T-cell (primary cell): ENCODE measurements around the gene TUBGCP3. TPM values are rescaled to one million over a fixed set of nuclear protein-coding genes. Genes with fewer than 3 reads are reported as not detected.

Source experiments
- ATAC-seq, 4 experiments: fragments of 200-7000 bp in 3 of 4; fragments of 150-1000 bp in 1 of 4; cut with Tn5 transposase; replicated peaks in 1 of 4; 1 replicate in 3 of 4; 2 replicates in 1 of 4; pipeline ENCODE4 v1.10.0; 2021; ENCODE audit warnings: moderate library complexity in 3 of 4, mild to moderate bottlenecking in 2 of 4, moderate number of reproducible peaks in 1 of 4
- CTCF ChIA-PET, 2 donors: fragments of 300-600 bp; sonication (Branson Sonifier 250); formaldehyde crosslinking; loops; one replicate each; lab custom pipeline; 2022; ENCODE audit warnings: antibody characterized with exemption in 2 of 2; lab: Charles Lee
- POLR2A ChIA-PET, 2 donors: fragments of 300-600 bp; sonication (Branson Sonifier 250); formaldehyde crosslinking; loops; one replicate each; lab custom pipeline; 2022; ENCODE audit warnings: antibody characterized with exemption in 2 of 2; lab: Charles Lee
- DNase-seq, 35 experiments: peaks; one replicate each; pipeline versions ENCODE4 v3.0.0 to v3.0.0-alpha.2; 2013 to 2023
- H3K27ac ChIP-seq: one replicate; pipeline ENCODE4 v1.5.1; 2013; ENCODE audit warnings: low read length
- H3K27me3 ChIP-seq, 2 experiments: replicated peaks in 1 of 2; 1 replicate in 1 of 2; 2 replicates in 1 of 2; pipeline versions ENCODE4 v1.6.1 to v1.7.0; 2013; ENCODE audit warnings: low read length in 1 of 2, mixed read lengths in 1 of 2; ENCODE audit not compliant: control insufficient read depth in 2 of 2, insufficient read depth in 2 of 2; ENCODE audit errors: extremely low read depth in 1 of 2
- H3K36me3 ChIP-seq, 2 donors: 1 replicate in 1 of 2; 2 replicates in 1 of 2; pipeline versions ENCODE4 v1.6.1 to v1.7.0; 2013; ENCODE audit warnings: low read length in 1 of 2; ENCODE audit not compliant: control insufficient read depth in 2 of 2, insufficient read depth in 1 of 2; ENCODE audit errors: extremely low read depth in 1 of 2
- H3K4me1 ChIP-seq, 2 experiments: 1 replicate in 1 of 2; 2 replicates in 1 of 2; pipeline versions ENCODE4 v1.6.1 to v1.7.0; 2013; ENCODE audit warnings: low read length in 2 of 2, mixed read lengths in 1 of 2; ENCODE audit not compliant: insufficient read depth in 2 of 2, control insufficient read depth in 1 of 2; ENCODE audit errors: extremely low read depth in 1 of 2
- H3K4me3 ChIP-seq, 2 donors: 1 replicate in 1 of 2; 2 replicates in 1 of 2; pipeline versions ENCODE4 v1.5.1 to v1.7.0; 2013; ENCODE audit warnings: mild to moderate bottlenecking in 2 of 2, low read length in 1 of 2, moderate library complexity in 1 of 2; ENCODE audit not compliant: control insufficient read depth in 1 of 2; ENCODE audit errors: extremely low read depth in 1 of 2
- H3K9me3 ChIP-seq: 2 replicates; pipeline ENCODE4 v1.7.0; 2013
- H3K27ac Mint-ChIP-seq, 2 donors: one replicate each; pipeline ENCODE4 v1.8.0; 2020 to 2021; ENCODE audit warnings: mild to moderate bottlenecking in 2 of 2, mixed read lengths in 2 of 2
- H3K27me3 Mint-ChIP-seq, 2 donors: one replicate each; pipeline ENCODE4 v1.8.0; 2021 to 2022; ENCODE audit warnings: mixed read lengths in 2 of 2
- H3K36me3 Mint-ChIP-seq: one replicate; pipeline ENCODE4 v1.8.0; 2021; ENCODE audit warnings: mixed read lengths
- H3K4me1 Mint-ChIP-seq, 3 donors: one replicate each; pipeline ENCODE4 v1.8.0; 2020 to 2022; ENCODE audit warnings: mixed read lengths in 3 of 3, mild to moderate bottlenecking in 1 of 3
- H3K4me3 Mint-ChIP-seq, 3 donors: one replicate each; pipeline ENCODE4 v1.8.0; 2020 to 2022; ENCODE audit warnings: mild to moderate bottlenecking in 3 of 3, mixed read lengths in 3 of 3, moderate library complexity in 3 of 3
- H3K9me3 Mint-ChIP-seq, 3 donors: one replicate each; pipeline ENCODE4 v1.8.0; 2020 to 2022; ENCODE audit warnings: mixed read lengths in 3 of 3
- WGBS: methylation state at CpG from one replicate; pipeline ENCODE4 v1.1.5; 2013; ENCODE audit warnings: missing lambda C conversion rate; ENCODE audit not compliant: insufficient coverage; 5-methylcytosine and 5-hydroxymethylcytosine counted together
- total RNA-seq, 35 experiments: library from RNA in 6 of 35; stranded (reverse) in 6 of 35; fragments of 120-200 nt in 1 of 35; gene quantifications; one replicate each; pipeline versions ENCODE4 v1.2.1 to v1.2.4 and lab custom pipeline; 2013 to 2026

TUBGCP3 gene
- total RNA-seq, 5 donors from 2014 or later (not counting 1 experiment from before 2014, with no cell fraction given) = 36.2 to 47.2 (median 44.7) TPM

- no peak for ATAC-seq
- CTCF ChIA-PET = no interaction called here
- Histone ChIP-seq H3K9me3 (no peaks in the 10 kb centered on the region), H3K27ac (no peak overlapping the region), H3K27me3 (peaks cover 0 to 53% of the 10 kb centered on the region in 2 experiments), H3K4me1 (peaks cover 0 to 6% of the 10 kb centered on the region in 2 experiments), H3K36me3 (no peaks in the 10 kb centered on the region), H3K4me3 (no peak overlapping the region)
- H3K36me3 Mint-ChIP-seq = no peaks in the 10 kb centered on the region
- H3K4me3 Mint-ChIP-seq = no peak overlapping the region
- DNase-seq = peak in 1 of 35 experiments; percentile 15
- H3K9me3 Mint-ChIP-seq = peaks cover 0 to 12% (median 7%) of the 10 kb centered on the region in 3 donors
- peaks cover 11 to 37% of the 10 kb centered on the region in 2 donors for H3K27me3 Mint-ChIP-seq
- POLR2A ChIA-PET = no interaction called here
- H3K27ac Mint-ChIP-seq = no peak overlapping the region
- WGBS = 85% methylated on average over 17 of the region's 19 CpGs
- peaks cover 0 to 6% (median 6%) of the 10 kb centered on the region in 3 donors for H3K4me1 Mint-ChIP-seq
These were observed 146.1 kb downstream of the TUBGCP3 start for GRCh38 chr13:112441779-112442310.

DNA sequence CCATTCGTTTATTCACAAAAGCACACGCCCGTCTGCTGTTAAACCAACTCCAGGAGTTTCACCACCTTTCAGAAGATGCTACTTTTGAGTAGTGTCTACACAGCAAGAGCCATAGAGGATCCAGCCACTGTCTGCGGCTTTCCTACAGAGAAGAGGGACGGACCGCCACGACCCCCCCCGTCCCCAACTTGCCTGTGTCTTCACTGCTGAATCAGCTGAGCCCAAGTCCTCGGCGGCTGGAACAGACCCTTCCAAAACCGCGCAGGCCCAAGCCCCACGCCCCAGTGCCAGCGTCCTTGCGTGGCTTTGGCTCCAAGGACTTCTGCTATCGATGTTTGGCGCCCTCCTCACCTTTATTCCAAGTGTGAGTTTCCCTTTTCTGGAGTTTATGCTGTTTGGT lies 146.7 kb downstream of the TUBGCP3 start:
- H3K27me3 Mint-ChIP-seq = peaks cover 11 to 37% of the 10 kb centered on the region in 2 donors
- no peaks in the 10 kb centered on the region for H3K9me3 ChIP-seq
- DNase-seq = no peak
- POLR2A ChIA-PET = no interaction called here
- peaks cover 0 to 48% of the 10 kb centered on the region in 2 experiments for H3K27me3 ChIP-seq
- H3K27ac ChIP-seq = no peak overlapping the region
- H3K4me1 ChIP-seq = peaks cover 0 to 6% of the 10 kb centered on the region in 2 experiments
- H3K4me3 ChIP-seq = no peak overlapping the region
- 87% methylated on average over 16 of the region's 17 CpGs for WGBS
- no peaks in the 10 kb centered on the region for H3K36me3 ChIP-seq
- CTCF ChIA-PET = no interaction called here
- peaks cover 0 to 12% (median 7%) of the 10 kb centered on the region in 3 donors for H3K9me3 Mint-ChIP-seq
- ATAC-seq = no peak
- H3K27ac Mint-ChIP-seq = no peak overlapping the region
- H3K4me1 Mint-ChIP-seq = peaks cover 0 to 6% (median 6%) of the 10 kb centered on the region in 3 donors
- no peaks in the 10 kb centered on the region for H3K36me3 Mint-ChIP-seq
- no peak overlapping the region for H3K4me3 Mint-ChIP-seq

DNA sequence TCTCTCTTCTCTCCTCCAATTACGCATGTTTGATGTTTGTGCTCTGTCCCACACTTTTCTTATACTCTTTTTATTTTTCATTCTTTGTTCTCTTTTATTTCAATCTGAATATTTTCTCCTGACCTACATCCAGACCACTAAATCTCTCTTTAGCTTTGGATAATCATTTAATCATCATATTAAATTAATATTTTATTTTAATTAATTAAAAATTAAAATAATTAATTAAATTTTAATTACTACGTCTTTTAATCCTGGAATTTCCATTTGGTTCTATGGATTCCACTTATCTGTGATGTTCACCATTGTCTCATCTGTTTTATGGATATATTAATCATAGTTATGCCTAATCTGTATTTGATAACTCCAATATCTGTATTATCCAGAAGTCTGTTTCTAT lies 149.4 kb downstream of the TUBGCP3 start:
- Histone ChIP-seq H3K4me3 (no peak overlapping the region), H3K4me1 (no peaks in the 10 kb centered on the region), H3K9me3 (no peaks in the 10 kb centered on the region), H3K27me3 (peaks cover 0 to 39% of the 10 kb centered on the region in 2 experiments), H3K36me3 (no peaks in the 10 kb centered on the region), H3K27ac (no peak overlapping the region)
- POLR2A ChIA-PET = interaction anchor here in 1 of 2 donors (0.6 kb wide), 1 partner anchor 54 kb away, joined by 6 read pairs; no protein-coding TSS in a partner anchor
- ATAC-seq (no peak), DNase-seq (no peak)
- peaks cover 0 to 6% (median 6%) of the 10 kb centered on the region in 3 donors for H3K4me1 Mint-ChIP-seq
- CTCF ChIA-PET = no interaction called here
- H3K27me3 Mint-ChIP-seq = peaks cover 8 to 31% of the 10 kb centered on the region in 2 donors
- no peak overlapping the region for H3K27ac Mint-ChIP-seq
- H3K9me3 Mint-ChIP-seq = peaks cover 0 to 12% (median 7%) of the 10 kb centered on the region in 3 donors
- no peak overlapping the region for H3K4me3 Mint-ChIP-seq
- no CpG with 5 or more reads among the region's 2 CpGs for WGBS
- no peaks in the 10 kb centered on the region for H3K36me3 Mint-ChIP-seq

GRCh38 chr13:112438094-112438493 lies 149.9 kb downstream of the TUBGCP3 start:
- ATAC-seq (no peak), DNase-seq (no peak)
- no CpG with 5 or more reads among the region's 1 CpG for WGBS
- ChIA-PET POLR2A (no interaction called here), CTCF (no interaction called here)
- Histone ChIP-seq H3K4me1 (no peaks in the 10 kb centered on the region), H3K9me3 (no peaks in the 10 kb centered on the region), H3K27ac (no peak overlapping the region), H3K36me3 (no peaks in the 10 kb centered on the region), H3K4me3 (no peak overlapping the region), H3K27me3 (peaks cover 0 to 37% of the 10 kb centered on the region in 2 experiments)
- H3K27me3 Mint-ChIP-seq = peaks cover 4 to 26% of the 10 kb centered on the region in 2 donors
- no peak overlapping the region for H3K27ac Mint-ChIP-seq
- H3K36me3 Mint-ChIP-seq = no peaks in the 10 kb centered on the region
- peaks cover 0 to 2% (median 1%) of the 10 kb centered on the region in 3 donors for H3K4me1 Mint-ChIP-seq
- H3K4me3 Mint-ChIP-seq = no peak overlapping the region
- peaks cover 0 to 12% (median 7%) of the 10 kb centered on the region in 3 donors for H3K9me3 Mint-ChIP-seq

DNA sequence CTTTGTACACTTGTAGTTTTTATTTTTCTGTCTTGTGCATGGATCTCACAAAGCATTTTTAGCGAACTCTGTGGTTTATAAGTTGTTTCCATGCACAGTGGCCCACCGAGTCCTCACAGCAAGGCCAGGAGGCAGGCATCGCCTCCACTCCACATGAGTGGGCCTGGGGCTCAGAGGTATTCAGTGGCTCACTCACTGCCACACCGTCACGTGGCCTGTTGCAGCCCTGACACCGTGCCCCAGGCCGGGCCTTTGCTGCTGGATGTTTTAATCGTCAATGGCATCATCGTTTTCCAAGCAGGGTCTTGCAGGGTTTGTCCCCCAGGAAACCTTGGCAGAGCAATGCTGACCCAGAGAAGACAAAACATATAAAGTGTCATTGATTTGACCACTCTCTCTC lies 152.0 kb downstream of the TUBGCP3 start:
- no peak overlapping the region for H3K4me3 ChIP-seq
- POLR2A ChIA-PET = no interaction called here
- no peaks in the 10 kb centered on the region for H3K9me3 ChIP-seq
- H3K9me3 Mint-ChIP-seq = peaks cover 0 to 12% (median 7%) of the 10 kb centered on the region in 3 donors
- no peaks in the 10 kb centered on the region for H3K36me3 Mint-ChIP-seq
- no peak overlapping the region for H3K27ac ChIP-seq
- no peaks in the 10 kb centered on the region for H3K4me1 Mint-ChIP-seq
- no peaks in the 10 kb centered on the region for H3K4me1 ChIP-seq
- H3K4me3 Mint-ChIP-seq = no peak overlapping the region
- H3K36me3 ChIP-seq = no peaks in the 10 kb centered on the region
- DNase-seq (no peak), ATAC-seq (no peak)
- WGBS = 83% methylated on average over 5 of the region's 9 CpGs
- H3K27ac Mint-ChIP-seq = no peak overlapping the region
- H3K27me3 ChIP-seq = peaks cover 0 to 33% of the 10 kb centered on the region in 2 experiments
- peaks cover 8 to 21% of the 10 kb centered on the region in 2 donors for H3K27me3 Mint-ChIP-seq
- CTCF ChIA-PET = no interaction called here

Other genes starting within 250 kb of the TUBGCP3 start
- not detected for gene SPACA7, start 211.8 kb downstream of the TUBGCP3 start, total RNA-seq
- 10 to 100 TPM; 35.7 to 57.1 (median 48.5) TPM for gene ATP11A, start 101.9 kb upstream of the TUBGCP3 start, total RNA-seq